ENCODE measurements around the gene SPOCK1.

The SPOCK1 gene

GRCh38 chr5:137370096-137371071 lies 128.7 kb downstream of the SPOCK1 start:
- no peaks in the 10 kb centered on the region for H3K36me3 ChIP-seq (ENCODE audit: control insufficient read depth in 2 of 2, insufficient read depth in 2 of 2, low read length in 2 of 2)
- no peak overlapping the region for H3K4me3 ChIP-seq (ENCODE audit: low read length in 2 of 2)
- no peak overlapping the region for H3K27ac ChIP-seq (ENCODE audit: low read depth in 2 of 2, low read length in 2 of 2)
- no peak overlapping the region for H3K9ac ChIP-seq (ENCODE audit: low read depth in 1 of 2, low read length in 2 of 2)
- no peaks in the 10 kb centered on the region for H3K9me3 ChIP-seq (ENCODE audit: control insufficient read depth in 2 of 2, low read length in 2 of 2)
- no peaks in the 10 kb centered on the region for H3K4me1 ChIP-seq (ENCODE audit: control insufficient read depth in 2 of 2, insufficient read depth in 2 of 2, low read length in 2 of 2)
- H3K27me3 ChIP-seq (ENCODE audit: control insufficient read depth in 2 of 2, insufficient read depth in 2 of 2, low read length in 2 of 2), result no peaks in the 10 kb centered on the region

DNA sequence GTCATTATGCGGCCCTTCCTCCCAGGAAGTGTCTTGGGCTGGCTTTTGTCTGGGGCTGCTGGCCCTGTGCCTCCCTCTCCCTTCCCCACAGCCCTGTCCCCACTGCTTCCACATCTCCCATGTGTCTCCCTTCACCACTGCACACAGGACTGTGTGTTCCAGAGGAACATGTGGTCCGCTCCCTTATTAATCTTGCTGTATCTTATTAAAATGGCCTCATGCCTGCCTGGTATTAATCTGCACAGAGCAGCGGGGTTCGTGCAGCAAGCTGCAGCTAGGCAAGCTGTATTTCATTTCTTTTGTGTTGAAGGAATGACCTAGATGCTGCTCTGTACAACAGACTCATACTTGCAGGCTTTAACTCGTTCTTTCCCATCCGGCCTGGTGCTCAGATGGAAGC lies 130.5 kb downstream of the SPOCK1 start:
- Histone ChIP-seq H3K27me3 (ENCODE audit: control insufficient read depth in 2 of 2, insufficient read depth in 2 of 2, low read length in 2 of 2) (no peaks in the 10 kb centered on the region), H3K27ac (ENCODE audit: low read depth in 2 of 2, low read length in 2 of 2) (no peak overlapping the region), H3K4me1 (ENCODE audit: control insufficient read depth in 2 of 2, insufficient read depth in 2 of 2, low read length in 2 of 2) (no peaks in the 10 kb centered on the region), H3K9me3 (ENCODE audit: control insufficient read depth in 2 of 2, low read length in 2 of 2) (no peaks in the 10 kb centered on the region), H3K4me3 (ENCODE audit: low read length in 2 of 2) (no peak overlapping the region), H3K9ac (ENCODE audit: low read depth in 1 of 2, low read length in 2 of 2) (no peak overlapping the region), H3K36me3 (ENCODE audit: control insufficient read depth in 2 of 2, insufficient read depth in 2 of 2, low read length in 2 of 2) (no peaks in the 10 kb centered on the region)

- no peaks in the 10 kb centered on the region for H3K4me1 ChIP-seq (ENCODE audit: control insufficient read depth in 2 of 2, insufficient read depth in 2 of 2, low read length in 2 of 2)
- H3K9ac ChIP-seq (ENCODE audit: low read depth in 1 of 2, low read length in 2 of 2), result no peak overlapping the region
- H3K36me3 ChIP-seq (ENCODE audit: control insufficient read depth in 2 of 2, insufficient read depth in 2 of 2, low read length in 2 of 2), result no peaks in the 10 kb centered on the region
These were observed 131.2 kb downstream of the SPOCK1 start for GRCh38 chr5:137367951-137368350.

GRCh38 chr5:137366526-137366925 lies 132.6 kb downstream of the SPOCK1 start:
- H3K4me1 ChIP-seq (ENCODE audit: control insufficient read depth in 2 of 2, insufficient read depth in 2 of 2, low read length in 2 of 2), result no peaks in the 10 kb centered on the region

More at GRCh38 chr5:137367951-137368350, 131.2 kb downstream of the SPOCK1 start:
- no peak overlapping the region for H3K4me3 ChIP-seq (ENCODE audit: low read length in 2 of 2)
- no peak overlapping the region for H3K27ac ChIP-seq (ENCODE audit: low read depth in 2 of 2, low read length in 2 of 2)
- no peaks in the 10 kb centered on the region for H3K27me3 ChIP-seq (ENCODE audit: control insufficient read depth in 2 of 2, insufficient read depth in 2 of 2, low read length in 2 of 2)
- H3K9me3 ChIP-seq (ENCODE audit: control insufficient read depth in 2 of 2, low read length in 2 of 2), result no peaks in the 10 kb centered on the region

DNA sequence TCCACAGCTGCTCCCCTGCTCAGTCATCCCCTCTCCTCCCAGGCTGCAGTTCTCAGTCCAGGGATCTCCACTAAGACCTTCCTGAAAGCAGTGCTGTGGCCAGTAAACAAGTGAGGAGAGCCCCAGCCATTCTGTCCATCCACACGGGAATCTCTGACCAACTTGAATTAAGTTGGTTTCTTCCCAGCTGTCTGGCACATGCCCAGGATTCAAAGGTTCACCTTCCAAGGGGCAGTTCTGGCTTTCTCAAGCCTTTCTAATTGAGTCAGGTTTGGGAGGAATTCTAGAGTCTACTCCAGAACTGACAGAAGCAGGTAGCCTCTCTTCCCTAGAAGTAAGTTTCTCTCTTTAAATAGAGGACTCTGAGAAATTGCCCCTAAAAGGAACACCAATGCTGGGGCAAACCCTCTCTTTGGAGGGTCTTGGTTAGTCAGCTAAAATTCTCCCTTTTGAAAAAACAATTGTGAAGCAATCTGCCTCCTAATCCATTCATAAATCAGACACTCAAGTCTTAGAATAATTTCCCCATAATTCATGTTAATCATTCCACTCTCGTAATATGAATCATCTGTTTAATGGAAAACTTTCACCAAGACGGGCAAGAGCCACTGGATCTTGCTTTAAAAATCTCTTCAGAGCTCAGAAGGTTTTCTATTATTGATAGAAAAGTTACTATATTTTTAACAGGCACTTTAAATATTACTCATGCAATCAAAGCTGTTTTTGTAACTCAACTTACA lies 133.8 kb downstream of the SPOCK1 start:
- Histone ChIP-seq H3K9ac (ENCODE audit: low read depth in 1 of 2, low read length in 2 of 2) (no peak overlapping the region), H3K4me1 (ENCODE audit: control insufficient read depth in 2 of 2, insufficient read depth in 2 of 2, low read length in 2 of 2) (no peaks in the 10 kb centered on the region), H3K27ac (ENCODE audit: low read depth in 2 of 2, low read length in 2 of 2) (no peak overlapping the region), H3K36me3 (ENCODE audit: control insufficient read depth in 2 of 2, insufficient read depth in 2 of 2, low read length in 2 of 2) (no peaks in the 10 kb centered on the region), H3K27me3 (ENCODE audit: control insufficient read depth in 2 of 2, insufficient read depth in 2 of 2, low read length in 2 of 2) (no peaks in the 10 kb centered on the region), H3K4me3 (ENCODE audit: low read length in 2 of 2) (no peak overlapping the region), H3K9me3 (ENCODE audit: control insufficient read depth in 2 of 2, low read length in 2 of 2) (no peaks in the 10 kb centered on the region)

More at GRCh38 chr5:137366526-137366925, 132.6 kb downstream of the SPOCK1 start:
- Histone ChIP-seq H3K27ac (ENCODE audit: low read depth in 2 of 2, low read length in 2 of 2) (no peak overlapping the region), H3K27me3 (ENCODE audit: control insufficient read depth in 2 of 2, insufficient read depth in 2 of 2, low read length in 2 of 2) (no peaks in the 10 kb centered on the region), H3K9ac (ENCODE audit: low read depth in 1 of 2, low read length in 2 of 2) (no peak overlapping the region), H3K36me3 (ENCODE audit: control insufficient read depth in 2 of 2, insufficient read depth in 2 of 2, low read length in 2 of 2) (no peaks in the 10 kb centered on the region), H3K4me3 (ENCODE audit: low read length in 2 of 2) (no peak overlapping the region), H3K9me3 (ENCODE audit: control insufficient read depth in 2 of 2, low read length in 2 of 2) (no peaks in the 10 kb centered on the region)

- Histone ChIP-seq H3K36me3 (ENCODE audit: control insufficient read depth in 2 of 2, insufficient read depth in 2 of 2, low read length in 2 of 2) (no peaks in the 10 kb centered on the region), H3K9me3 (ENCODE audit: control insufficient read depth in 2 of 2, low read length in 2 of 2) (no peaks in the 10 kb centered on the region), H3K27ac (ENCODE audit: low read depth in 2 of 2, low read length in 2 of 2) (no peak overlapping the region), H3K4me1 (ENCODE audit: control insufficient read depth in 2 of 2, insufficient read depth in 2 of 2, low read length in 2 of 2) (no peaks in the 10 kb centered on the region), H3K27me3 (ENCODE audit: control insufficient read depth in 2 of 2, insufficient read depth in 2 of 2, low read length in 2 of 2) (no peaks in the 10 kb centered on the region), H3K4me3 (ENCODE audit: low read length in 2 of 2) (no peak overlapping the region), H3K9ac (ENCODE audit: low read depth in 1 of 2, low read length in 2 of 2) (no peak overlapping the region)
These were observed 137.8 kb downstream of the SPOCK1 start for GRCh38 chr5:137361280-137361679.

- Histone ChIP-seq H3K36me3 (ENCODE audit: control insufficient read depth in 2 of 2, insufficient read depth in 2 of 2, low read length in 2 of 2) (no peaks in the 10 kb centered on the region), H3K27me3 (ENCODE audit: control insufficient read depth in 2 of 2, insufficient read depth in 2 of 2, low read length in 2 of 2) (no peaks in the 10 kb centered on the region), H3K27ac (ENCODE audit: low read depth in 2 of 2, low read length in 2 of 2) (no peak overlapping the region), H3K9ac (ENCODE audit: low read depth in 1 of 2, low read length in 2 of 2) (no peak overlapping the region), H3K4me1 (ENCODE audit: control insufficient read depth in 2 of 2, insufficient read depth in 2 of 2, low read length in 2 of 2) (no peaks in the 10 kb centered on the region), H3K9me3 (ENCODE audit: control insufficient read depth in 2 of 2, low read length in 2 of 2) (no peaks in the 10 kb centered on the region), H3K4me3 (ENCODE audit: low read length in 2 of 2) (no peak overlapping the region)
These were observed 138.5 kb downstream of the SPOCK1 start for GRCh38 chr5:137360607-137361006.

GRCh38 chr5:137359941-137360340 lies 139.2 kb downstream of the SPOCK1 start:
- Histone ChIP-seq H3K4me3 (ENCODE audit: low read length in 2 of 2) (no peak overlapping the region), H3K27ac (ENCODE audit: low read depth in 2 of 2, low read length in 2 of 2) (no peak overlapping the region), H3K9ac (ENCODE audit: low read depth in 1 of 2, low read length in 2 of 2) (no peak overlapping the region), H3K4me1 (ENCODE audit: control insufficient read depth in 2 of 2, insufficient read depth in 2 of 2, low read length in 2 of 2) (no peaks in the 10 kb centered on the region), H3K27me3 (ENCODE audit: control insufficient read depth in 2 of 2, insufficient read depth in 2 of 2, low read length in 2 of 2) (no peaks in the 10 kb centered on the region), H3K9me3 (ENCODE audit: control insufficient read depth in 2 of 2, low read length in 2 of 2) (no peaks in the 10 kb centered on the region), H3K36me3 (ENCODE audit: control insufficient read depth in 2 of 2, insufficient read depth in 2 of 2, low read length in 2 of 2) (no peaks in the 10 kb centered on the region)

DNA sequence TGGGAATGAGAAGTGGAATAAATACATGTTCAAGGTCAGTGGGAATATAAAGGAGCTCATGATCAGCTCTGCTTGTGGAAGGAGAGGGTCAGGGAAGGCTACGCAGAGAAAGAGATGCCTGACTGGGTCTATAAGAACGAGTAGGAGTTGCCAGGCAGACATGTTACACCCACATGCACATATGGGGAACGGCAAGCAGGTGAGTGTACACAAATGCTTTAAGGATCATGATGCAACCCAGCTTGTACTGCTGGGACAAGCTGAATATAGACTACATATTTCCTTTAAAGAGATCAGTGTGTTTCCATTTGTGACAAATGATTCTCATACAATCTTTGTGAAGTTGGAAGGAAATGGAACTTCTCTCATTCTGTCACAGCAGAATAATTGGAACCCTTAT lies 141.7 kb downstream of the SPOCK1 start:
- Histone ChIP-seq H3K9me3 (ENCODE audit: control insufficient read depth in 2 of 2, low read length in 2 of 2) (no peaks in the 10 kb centered on the region), H3K27ac (ENCODE audit: low read depth in 2 of 2, low read length in 2 of 2) (no peak overlapping the region), H3K9ac (ENCODE audit: low read depth in 1 of 2, low read length in 2 of 2) (no peak overlapping the region), H3K4me3 (ENCODE audit: low read length in 2 of 2) (no peak overlapping the region), H3K27me3 (ENCODE audit: control insufficient read depth in 2 of 2, insufficient read depth in 2 of 2, low read length in 2 of 2) (no peaks in the 10 kb centered on the region), H3K4me1 (ENCODE audit: control insufficient read depth in 2 of 2, insufficient read depth in 2 of 2, low read length in 2 of 2) (no peaks in the 10 kb centered on the region), H3K36me3 (ENCODE audit: control insufficient read depth in 2 of 2, insufficient read depth in 2 of 2, low read length in 2 of 2) (no peaks in the 10 kb centered on the region)

DNA sequence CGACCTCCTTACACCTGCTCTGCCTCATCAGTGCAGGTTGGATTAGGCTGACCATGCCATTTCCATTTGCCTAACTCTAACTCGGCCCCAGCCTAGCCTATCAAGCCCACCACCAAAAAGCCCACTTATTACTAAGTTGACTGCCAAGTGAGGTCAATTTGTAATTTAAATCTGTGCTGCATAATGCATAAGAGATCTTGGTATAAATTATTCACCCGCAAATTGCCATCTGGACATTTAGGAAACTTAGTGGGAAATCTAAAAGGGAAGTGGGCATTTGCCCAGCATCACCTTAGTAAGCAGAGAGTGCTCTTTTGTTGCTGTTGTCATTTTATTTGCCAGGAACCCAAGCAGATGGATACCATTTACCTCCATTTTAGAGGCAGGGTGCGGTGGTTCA lies 143.0 kb downstream of the SPOCK1 start:
- H3K36me3 ChIP-seq (ENCODE audit: control insufficient read depth in 2 of 2, insufficient read depth in 2 of 2, low read length in 2 of 2), result no peaks in the 10 kb centered on the region
- no peak overlapping the region for H3K4me3 ChIP-seq (ENCODE audit: low read length in 2 of 2)
- no peaks in the 10 kb centered on the region for H3K9me3 ChIP-seq (ENCODE audit: control insufficient read depth in 2 of 2, low read length in 2 of 2)
- H3K9ac ChIP-seq (ENCODE audit: low read depth in 1 of 2, low read length in 2 of 2), result no peak overlapping the region
- H3K27ac ChIP-seq (ENCODE audit: low read depth in 2 of 2, low read length in 2 of 2), result no peak overlapping the region
- no peaks in the 10 kb centered on the region for H3K27me3 ChIP-seq (ENCODE audit: control insufficient read depth in 2 of 2, insufficient read depth in 2 of 2, low read length in 2 of 2)
- no peaks in the 10 kb centered on the region for H3K4me1 ChIP-seq (ENCODE audit: control insufficient read depth in 2 of 2, insufficient read depth in 2 of 2, low read length in 2 of 2)

All from mucosa of rectum (tissue), 2 donors.